ENCODE measurements around the gene PNLIP. TPM values are rescaled to one million over a fixed set of nuclear protein-coding genes. Genes with fewer than 3 reads are reported as not detected.

PNLIP gene
- total RNA-seq, 2 experiments from 2014 or later: not detected

DNA sequence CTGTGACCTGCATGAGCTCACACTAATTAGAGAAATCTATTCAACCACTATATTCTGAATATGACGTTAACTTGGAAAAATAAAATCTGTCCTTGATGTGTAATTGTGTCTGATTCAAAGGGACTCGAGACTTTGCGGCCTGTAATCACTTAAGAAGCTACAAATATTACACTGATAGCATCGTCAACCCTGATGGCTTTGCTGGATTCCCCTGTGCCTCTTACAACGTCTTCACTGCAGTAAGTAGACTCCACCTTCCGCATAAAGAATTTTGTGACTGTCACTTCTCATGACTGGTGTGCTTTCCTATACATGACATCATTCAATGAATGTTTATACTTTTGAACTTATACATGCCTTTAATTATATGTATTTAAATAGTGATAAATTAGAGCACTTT lies 10.1 kb downstream of the PNLIP start:
- no peak overlapping the region for H3K4me3 ChIP-seq (ENCODE audit: low read depth, low read length, poor library complexity, severe bottlenecking)
- no peak overlapping the region for H3K4me2 ChIP-seq (ENCODE audit: low read length)
- H3K4me1 ChIP-seq (ENCODE audit: insufficient read depth, low read length, poor library complexity, severe bottlenecking): no peaks in the 10 kb centered on the region
- DNase-seq (ENCODE audit: low spot score): no peak
- no peaks in the 10 kb centered on the region for H3K9me2 ChIP-seq (ENCODE audit: insufficient read depth, low read length)
- H4K20me1 ChIP-seq (ENCODE audit: insufficient read depth, low read length): no peaks in the 10 kb centered on the region
- no peaks in the 10 kb centered on the region for H3K36me3 ChIP-seq (ENCODE audit: insufficient read depth, low read length)
- intact Hi-C loops (cut with micrococcal nuclease; ENCODE audit: unreplicated experiment): no loop called here
- H2AFZ ChIP-seq (ENCODE audit: low read length): no peak overlapping the region
- no TSS peak for BruUV-seq (replicated peaks)
- TF ChIP-seq EZH2phosphoT487 (IDR thresholded peaks at IDR 0.05; ENCODE audit: borderline replicate concordance, low read depth, low read length): no peak
- TF ChIP-seq, protein P1, sequence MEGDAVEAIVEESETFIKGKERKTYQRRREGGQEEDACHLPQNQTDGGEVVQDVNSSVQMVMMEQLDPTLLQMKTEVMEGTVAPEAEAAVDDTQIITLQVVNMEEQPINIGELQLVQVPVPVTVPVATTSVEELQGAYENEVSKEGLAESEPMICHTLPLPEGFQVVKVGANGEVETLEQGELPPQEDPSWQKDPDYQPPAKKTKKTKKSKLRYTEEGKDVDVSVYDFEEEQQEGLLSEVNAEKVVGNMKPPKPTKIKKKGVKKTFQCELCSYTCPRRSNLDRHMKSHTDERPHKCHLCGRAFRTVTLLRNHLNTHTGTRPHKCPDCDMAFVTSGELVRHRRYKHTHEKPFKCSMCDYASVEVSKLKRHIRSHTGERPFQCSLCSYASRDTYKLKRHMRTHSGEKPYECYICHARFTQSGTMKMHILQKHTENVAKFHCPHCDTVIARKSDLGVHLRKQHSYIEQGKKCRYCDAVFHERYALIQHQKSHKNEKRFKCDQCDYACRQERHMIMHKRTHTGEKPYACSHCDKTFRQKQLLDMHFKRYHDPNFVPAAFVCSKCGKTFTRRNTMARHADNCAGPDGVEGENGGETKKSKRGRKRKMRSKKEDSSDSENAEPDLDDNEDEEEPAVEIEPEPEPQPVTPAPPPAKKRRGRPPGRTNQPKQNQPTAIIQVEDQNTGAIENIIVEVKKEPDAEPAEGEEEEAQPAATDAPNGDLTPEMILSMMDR (conservative IDR thresholded peaks at IDR 0.05; ENCODE audit: low read length): no peak
- no peaks in the 10 kb centered on the region for H3K9me3 ChIP-seq (ENCODE audit: low read length)
- no peak overlapping the region for H3K27ac ChIP-seq (ENCODE audit: low read depth, low read length, poor library complexity, severe bottlenecking)
- ChIA-PET CTCF (ENCODE audit: unreplicated experiment) (no interaction called here), POLR2A (interaction anchor here (0.5 to 1.1 kb wide), 5 partner anchors 12 to 282 kb away, joined by 3 to 5 read pairs (median 3); no protein-coding TSS in a partner anchor)
- no peaks in the 10 kb centered on the region for H3K79me2 ChIP-seq (ENCODE audit: insufficient read depth, low read depth, low read length)

DNA sequence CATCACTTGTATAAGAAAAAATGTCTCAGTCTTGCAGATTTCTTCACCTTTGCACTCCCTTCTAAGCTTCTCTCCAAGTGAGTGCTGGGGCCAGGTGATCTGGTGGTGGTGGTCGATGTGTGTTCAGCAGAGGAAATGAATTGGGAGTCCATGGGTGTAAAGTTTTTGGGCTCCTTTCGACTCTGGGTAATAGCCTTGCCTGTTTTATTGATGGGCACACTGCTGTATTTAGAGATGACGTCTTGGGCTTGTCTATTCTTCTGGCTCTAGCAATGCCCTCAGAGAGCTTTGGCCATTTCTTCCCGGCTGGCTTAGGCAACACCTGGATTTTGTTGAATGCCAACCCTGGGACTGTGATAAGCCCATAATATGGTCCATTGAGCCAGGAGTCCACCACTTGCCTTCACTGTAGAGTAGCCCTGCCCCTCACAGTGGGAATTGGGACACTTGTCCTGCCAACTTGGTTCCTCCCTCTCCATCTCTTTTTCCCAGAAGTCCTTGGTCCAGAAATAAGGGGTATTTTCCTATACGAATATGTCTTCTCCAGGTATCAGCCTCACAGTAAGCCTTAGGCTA lies 11.7 kb downstream of the PNLIP start:
- H3K79me2 ChIP-seq (ENCODE audit: insufficient read depth, low read depth, low read length): no peaks in the 10 kb centered on the region
- H4K20me1 ChIP-seq (ENCODE audit: insufficient read depth, low read length): no peaks in the 10 kb centered on the region
- H3K9me2 ChIP-seq (ENCODE audit: insufficient read depth, low read length): no peaks in the 10 kb centered on the region
- no peaks in the 10 kb centered on the region for H3K4me1 ChIP-seq (ENCODE audit: insufficient read depth, low read length, poor library complexity, severe bottlenecking)
- H3K9me3 ChIP-seq (ENCODE audit: low read length): no peaks in the 10 kb centered on the region
- CTCF ChIA-PET (ENCODE audit: unreplicated experiment): no interaction called here
- H3K4me3 ChIP-seq (ENCODE audit: low read depth, low read length, poor library complexity, severe bottlenecking): no peak overlapping the region
- no peaks in the 10 kb centered on the region for H3K36me3 ChIP-seq (ENCODE audit: insufficient read depth, low read length)
- H2AFZ ChIP-seq (ENCODE audit: low read length): no peak overlapping the region
- BruUV-seq (replicated peaks): no TSS peak
- H3K27ac ChIP-seq (ENCODE audit: low read depth, low read length, poor library complexity, severe bottlenecking): no peak overlapping the region
- POLR2A ChIA-PET: interaction anchor here (0.6 kb wide), 1 partner anchor 1505 kb away, joined by 3 read pairs; no protein-coding TSS in a partner anchor
- DNase-seq (ENCODE audit: low spot score): no peak
- no peak for TF ChIP-seq EZH2phosphoT487 (IDR thresholded peaks at IDR 0.05; ENCODE audit: borderline replicate concordance, low read depth, low read length)
- TF ChIP-seq, protein P1 (conservative IDR thresholded peaks at IDR 0.05; ENCODE audit: low read length): no peak
- intact Hi-C loops (cut with micrococcal nuclease; ENCODE audit: unreplicated experiment): no loop called here
- H3K4me2 ChIP-seq (ENCODE audit: low read length): no peak overlapping the region

DNA sequence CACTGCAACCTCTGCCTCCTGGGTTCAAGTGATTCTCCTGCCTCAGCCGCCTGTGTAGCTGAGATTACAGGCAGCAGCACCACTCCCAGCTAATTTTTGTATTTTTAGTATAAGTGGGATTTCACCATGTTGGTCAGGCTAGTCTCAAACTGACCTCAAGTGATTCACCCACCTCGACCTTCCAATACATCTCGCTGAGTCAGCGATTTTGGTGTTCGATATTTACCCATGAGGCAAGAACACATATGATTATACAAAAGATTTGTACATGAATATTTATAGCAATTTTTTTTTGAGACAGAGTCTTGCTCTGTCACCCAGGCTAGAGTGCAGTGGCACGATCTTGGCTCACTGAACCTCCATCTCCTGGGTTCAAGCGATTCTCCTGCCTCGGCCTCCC lies 19.8 kb downstream of the PNLIP start:
- Histone ChIP-seq H3K9me3 (ENCODE audit: low read length) (no peaks in the 10 kb centered on the region), H4K20me1 (ENCODE audit: insufficient read depth, low read length) (no peaks in the 10 kb centered on the region), H3K4me1 (ENCODE audit: insufficient read depth, low read length, poor library complexity, severe bottlenecking) (no peaks in the 10 kb centered on the region), H3K4me2 (ENCODE audit: low read length) (no peak overlapping the region), H3K36me3 (ENCODE audit: insufficient read depth, low read length) (no peaks in the 10 kb centered on the region), H3K27ac (ENCODE audit: low read depth, low read length, poor library complexity, severe bottlenecking) (no peak overlapping the region), H3K79me2 (ENCODE audit: insufficient read depth, low read depth, low read length) (no peaks in the 10 kb centered on the region), H3K9me2 (ENCODE audit: insufficient read depth, low read length) (no peaks in the 10 kb centered on the region), H3K4me3 (ENCODE audit: low read depth, low read length, poor library complexity, severe bottlenecking) (no peak overlapping the region), H2AFZ (ENCODE audit: low read length) (no peak overlapping the region)
- no TSS peak for BruUV-seq (replicated peaks)
- CTCF ChIA-PET (ENCODE audit: unreplicated experiment): no interaction called here
- no peak for TF ChIP-seq EZH2phosphoT487 (IDR thresholded peaks at IDR 0.05; ENCODE audit: borderline replicate concordance, low read depth, low read length)
- no peak for DNase-seq (ENCODE audit: low spot score)
- POLR2A ChIA-PET: no interaction called here
- intact Hi-C loops (cut with micrococcal nuclease; ENCODE audit: unreplicated experiment): no loop called here
